HEK293 (cell line): ENCODE data around the gene AHCY.

Experiments used
- CTCF ChIA-PET: fragments of 350-600 bp; formaldehyde crosslinking; extraction: SDS; loops from one replicate; lab custom pipeline; 2021; ENCODE audit warnings: antibody characterized with exemption; lab: Yijun Ruan, JAX
- POLR2A ChIA-PET: fragments of 300-600 bp; formaldehyde crosslinking; extraction: SDS; loops from one replicate; lab custom pipeline; 2020; ENCODE audit warnings: antibody characterized with exemption, inconsistent platforms; lab: Yijun Ruan, JAX
- H3K27ac ChIP-seq: fragments of 200-500 bp; sonication (Bioruptor generic); 2 replicates; pipeline ENCODE4 v1.5.1; 2014; ENCODE audit warnings: low read depth, low read length, control low read depth, inconsistent platforms; ENCODE audit errors: extremely low read depth
- H3K36me3 ChIP-seq, 2 experiments: fragments of 200-500 bp in 1 of 2; sonication (Bioruptor generic) in 1 of 2; 1 replicate in 1 of 2; 2 replicates in 1 of 2; pipeline ENCODE4 v1.5.1; 2014 to 2017; ENCODE audit warnings: inconsistent platforms in 2 of 2, low read length in 2 of 2; ENCODE audit not compliant: control insufficient read depth in 2 of 2, insufficient read depth in 1 of 2
- H3K4me1 ChIP-seq: fragments of 200-500 bp; sonication (Bioruptor generic); 2 replicates; pipeline ENCODE4 v1.5.1; 2014; ENCODE audit warnings: mild to moderate bottlenecking, low read length, inconsistent platforms; ENCODE audit not compliant: control insufficient read depth, insufficient read depth
- H3K4me3 ChIP-seq: 2 replicates; pipeline ENCODE4 v1.5.1; 2011; ENCODE audit warnings: low read depth, mild to moderate bottlenecking, control low read depth, low read length, moderate library complexity
- H3K9me3 ChIP-seq: fragments of 200-500 bp; sonication (Bioruptor generic); 2 replicates; pipeline ENCODE4 v1.5.1; 2014; ENCODE audit warnings: low read depth, low read length, inconsistent platforms; ENCODE audit not compliant: control insufficient read depth, insufficient read depth
- BCL11B ChIP-seq: fragments of 450-650 bp; formaldehyde crosslinking; IDR thresholded peaks from 2 replicates; pipeline ENCODE4 v1.5.1; 2016; ENCODE audit warnings: low read depth, missing biosample characterization, missing genetic modification characterization
- MEIS1 ChIP-seq: sonication (generic); formaldehyde crosslinking; IDR thresholded peaks from 2 replicates; pipeline ENCODE4 v1.8.1; 2022; ENCODE audit warnings: missing genetic modification reagents, mild to moderate bottlenecking, borderline replicate concordance
- MYNN ChIP-seq: fragments of 450-650 bp; formaldehyde crosslinking; IDR thresholded peaks from 2 replicates; pipeline ENCODE4 v1.5.1; 2016; ENCODE audit warnings: missing biosample characterization, missing genetic modification characterization, borderline replicate concordance
- SETDB1 ChIP-seq: IDR thresholded peaks from one replicate; pipeline ENCODE4 v1.6.1; 2017; ENCODE audit warnings: mild to moderate bottlenecking, low read length, moderate library complexity, mixed read lengths; ENCODE audit not compliant: insufficient read length
- SP3 ChIP-seq: fragments of 450-650 bp; formaldehyde crosslinking; IDR thresholded peaks from 2 replicates; pipeline ENCODE4 v1.5.1; 2016; ENCODE audit warnings: missing biosample characterization, missing genetic modification characterization
- TCF7L2 ChIP-seq: IDR thresholded peaks from 2 replicates; pipeline ENCODE4 v1.6.1; 2011; ENCODE audit warnings: low read depth, mild to moderate bottlenecking, inconsistent platforms, low read length, moderate library complexity, borderline replicate concordance
- ZBTB17 ChIP-seq: fragments of 450-650 bp; formaldehyde crosslinking; IDR thresholded peaks from 2 replicates; pipeline ENCODE4 v1.5.1; 2016; ENCODE audit warnings: missing biosample characterization, missing genetic modification characterization
- ZBTB21 ChIP-seq: fragments of 450-650 bp; formaldehyde crosslinking; IDR thresholded peaks from 2 replicates; pipeline ENCODE4 v1.5.1; 2017; ENCODE audit warnings: missing biosample characterization, missing genetic modification characterization
- ZBTB6 ChIP-seq: fragments of 450-650 bp; formaldehyde crosslinking; IDR thresholded peaks from 2 replicates; pipeline ENCODE4 v1.5.1; 2017; ENCODE audit warnings: missing biosample characterization, missing genetic modification characterization
- ZIC2 ChIP-seq: fragments of 450-650 bp; formaldehyde crosslinking; IDR thresholded peaks from 2 replicates; pipeline ENCODE4 v1.5.1; 2016; ENCODE audit warnings: missing biosample characterization, missing genetic modification characterization
- ZNF146 ChIP-seq: fragments of 450-650 bp; formaldehyde crosslinking; IDR thresholded peaks from 2 replicates; pipeline ENCODE4 v1.5.1; 2016; ENCODE audit warnings: missing biosample characterization, missing genetic modification characterization
- ZNF169 ChIP-seq: fragments of 450-650 bp; formaldehyde crosslinking; IDR thresholded peaks from 2 replicates; pipeline ENCODE4 v1.5.1; 2016; ENCODE audit warnings: missing biosample characterization, missing genetic modification characterization
- ZNF214 ChIP-seq: fragments of 450-650 bp; formaldehyde crosslinking; IDR thresholded peaks from 2 replicates; pipeline ENCODE4 v1.5.1; 2017; ENCODE audit warnings: missing biosample characterization, mild to moderate bottlenecking, missing genetic modification characterization, borderline replicate concordance
- ZNF274 ChIP-seq, 2 experiments: fragments of 200-500 bp in 1 of 2; fragments of 450-650 bp in 1 of 2; sonication (Bioruptor generic) in 1 of 2; formaldehyde crosslinking in 1 of 2; IDR thresholded peaks; 2 replicates each; pipeline versions ENCODE4 v1.5.1 to v1.6.1; 2014 to 2016; ENCODE audit warnings: borderline replicate concordance in 1 of 2, inconsistent platforms in 1 of 2, low read length in 1 of 2, missing biosample characterization in 1 of 2, missing genetic modification characterization in 1 of 2
- ZNF280D ChIP-seq: fragments of 450-650 bp; formaldehyde crosslinking; IDR thresholded peaks from 2 replicates; pipeline ENCODE4 v1.5.1; 2016; ENCODE audit warnings: missing biosample characterization, missing genetic modification characterization
- ZNF341 ChIP-seq: fragments of 450-650 bp; formaldehyde crosslinking; IDR thresholded peaks from 2 replicates; pipeline ENCODE4; 2016; ENCODE audit warnings: low read depth, missing biosample characterization, missing genetic modification characterization
- ZNF362 ChIP-seq: fragments of 450-650 bp; formaldehyde crosslinking; IDR thresholded peaks from 2 replicates; pipeline ENCODE4 v1.5.1; 2016; ENCODE audit warnings: missing biosample characterization, missing genetic modification characterization
- ZNF548 ChIP-seq: fragments of 450-650 bp; formaldehyde crosslinking; IDR thresholded peaks from 2 replicates; pipeline ENCODE4 v1.5.1; 2016; ENCODE audit warnings: missing biosample characterization, missing genetic modification characterization
- ZNF677 ChIP-seq: fragments of 450-650 bp; IDR thresholded peaks from 2 replicates; pipeline ENCODE4 v1.5.0; 2018; ENCODE audit warnings: missing biosample characterization, mild to moderate bottlenecking, missing genetic modification characterization, moderate library complexity
- ZNF791 ChIP-seq: fragments of 450-650 bp; formaldehyde crosslinking; IDR thresholded peaks from 2 replicates; pipeline ENCODE4 v1.5.1; 2016; ENCODE audit warnings: missing biosample characterization, missing genetic modification characterization
- TF ChIP-seq, protein P1 (sequence below): fragments of 450-650 bp; formaldehyde crosslinking; IDR thresholded peaks from 2 replicates; pipeline ENCODE4 v1.5.1; 2016; ENCODE audit warnings: missing biosample characterization, missing genetic modification characterization
- TF ChIP-seq, protein P2 (sequence below): fragments of 450-650 bp; formaldehyde crosslinking; IDR thresholded peaks from 2 replicates; pipeline ENCODE4 v1.5.1; 2016; ENCODE audit warnings: missing biosample characterization, missing genetic modification characterization, borderline replicate concordance

AHCY gene

DNA sequence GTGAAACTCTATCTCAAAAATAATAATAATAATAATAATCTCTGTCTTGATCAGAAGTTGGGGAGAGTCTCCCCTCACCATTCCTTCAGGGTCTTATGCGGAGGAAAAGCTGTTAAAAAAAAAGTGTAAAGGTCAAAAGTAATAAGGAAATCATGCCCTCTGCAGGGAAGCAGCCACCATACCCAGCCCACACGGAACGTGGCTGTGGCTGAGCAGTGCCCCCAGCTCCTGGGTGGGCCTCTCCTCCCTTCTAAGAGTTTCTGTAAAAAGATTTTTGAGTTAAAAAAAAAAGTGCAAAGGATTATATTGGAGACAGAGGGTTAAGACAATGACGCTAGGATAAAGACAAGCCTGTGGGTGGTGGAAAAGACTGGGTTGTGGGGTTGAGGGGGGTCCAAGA, 30.6 kb upstream of the AHCY start (continued):
- TF ChIP-seq, protein P1, sequence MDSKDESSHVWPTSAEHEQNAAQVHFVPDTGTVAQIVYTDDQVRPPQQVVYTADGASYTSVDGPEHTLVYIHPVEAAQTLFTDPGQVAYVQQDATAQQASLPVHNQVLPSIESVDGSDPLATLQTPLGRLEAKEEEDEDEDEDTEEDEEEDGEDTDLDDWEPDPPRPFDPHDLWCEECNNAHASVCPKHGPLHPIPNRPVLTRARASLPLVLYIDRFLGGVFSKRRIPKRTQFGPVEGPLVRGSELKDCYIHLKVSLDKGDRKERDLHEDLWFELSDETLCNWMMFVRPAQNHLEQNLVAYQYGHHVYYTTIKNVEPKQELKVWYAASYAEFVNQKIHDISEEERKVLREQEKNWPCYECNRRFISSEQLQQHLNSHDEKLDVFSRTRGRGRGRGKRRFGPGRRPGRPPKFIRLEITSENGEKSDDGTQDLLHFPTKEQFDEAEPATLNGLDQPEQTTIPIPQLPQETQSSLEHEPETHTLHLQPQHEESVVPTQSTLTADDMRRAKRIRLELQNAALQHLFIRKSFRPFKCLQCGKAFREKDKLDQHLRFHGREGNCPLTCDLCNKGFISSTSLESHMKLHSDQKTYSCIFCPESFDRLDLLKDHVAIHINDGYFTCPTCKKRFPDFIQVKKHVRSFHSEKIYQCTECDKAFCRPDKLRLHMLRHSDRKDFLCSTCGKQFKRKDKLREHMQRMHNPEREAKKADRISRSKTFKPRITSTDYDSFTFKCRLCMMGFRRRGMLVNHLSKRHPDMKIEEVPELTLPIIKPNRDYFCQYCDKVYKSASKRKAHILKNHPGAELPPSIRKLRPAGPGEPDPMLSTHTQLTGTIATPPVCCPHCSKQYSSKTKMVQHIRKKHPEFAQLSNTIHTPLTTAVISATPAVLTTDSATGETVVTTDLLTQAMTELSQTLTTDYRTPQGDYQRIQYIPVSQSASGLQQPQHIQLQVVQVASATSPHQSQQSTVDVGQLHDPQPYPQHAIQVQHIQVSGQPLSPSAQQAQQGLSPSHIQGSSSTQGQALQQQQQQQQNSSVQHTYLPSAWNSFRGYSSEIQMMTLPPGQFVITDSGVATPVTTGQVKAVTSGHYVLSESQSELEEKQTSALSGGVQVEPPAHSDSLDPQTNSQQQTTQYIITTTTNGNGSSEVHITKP (tag by site-specific recombination): no peak

- Histone ChIP-seq H3K4me1 (peaks cover 3% of the 10 kb centered on the region; the same call in 1 of the 2 replicates), H3K27ac (no peak overlapping the region), H3K9me3 (no peaks in the 10 kb centered on the region), H3K4me3 (no peak overlapping the region), H3K36me3 (no peaks in the 10 kb centered on the region)
- POLR2A ChIA-PET: no interaction called here
- CTCF ChIA-PET: interaction anchor here (0.9 to 3.8 kb wide), 2 partner anchors 19 to 20 kb away, joined by 3 to 23 read pairs; no protein-coding TSS in a partner anchor
- TF ChIP-seq ZNF146 (tag by site-specific recombination) (no peak), ZNF791 (no peak), ZNF362 (tag by site-specific recombination) (no peak), ZNF274 (IDR thresholded peaks at IDR 0.05; ENCODE audit: low read length) (no peak), ZNF274 (tag by site-specific recombination; IDR thresholded peaks at IDR 0.05; ENCODE audit: borderline replicate concordance) (no peak), ZNF169 (no peak), BCL11B (tag by site-specific recombination) (no peak)
Observed at GRCh38 chr20:34332262-34332920, 29.2 kb upstream of the AHCY start.

- H3K36me3 ChIP-seq: no peaks in the 10 kb centered on the region
- TF ChIP-seq ZNF280D (tag by site-specific recombination) (no peak), ZNF146 (tag by site-specific recombination) (no peak), ZNF341 (tag by site-specific recombination) (no peak), ZBTB6 (tag by site-specific recombination) (no peak), ZBTB21 (tag by site-specific recombination) (no peak), ZNF677 (no peak), MYNN (tag by site-specific recombination) (no peak), SETDB1 (no peak), ZNF548 (tag by site-specific recombination) (no peak), TCF7L2 (no peak), SP3 (tag by site-specific recombination) (no peak), MEIS1 (no peak), ZIC2 (tag by site-specific recombination) (no peak), ZNF214 (tag by site-specific recombination) (no peak), ZBTB17 (tag by site-specific recombination) (no peak)
- TF ChIP-seq, protein P2, sequence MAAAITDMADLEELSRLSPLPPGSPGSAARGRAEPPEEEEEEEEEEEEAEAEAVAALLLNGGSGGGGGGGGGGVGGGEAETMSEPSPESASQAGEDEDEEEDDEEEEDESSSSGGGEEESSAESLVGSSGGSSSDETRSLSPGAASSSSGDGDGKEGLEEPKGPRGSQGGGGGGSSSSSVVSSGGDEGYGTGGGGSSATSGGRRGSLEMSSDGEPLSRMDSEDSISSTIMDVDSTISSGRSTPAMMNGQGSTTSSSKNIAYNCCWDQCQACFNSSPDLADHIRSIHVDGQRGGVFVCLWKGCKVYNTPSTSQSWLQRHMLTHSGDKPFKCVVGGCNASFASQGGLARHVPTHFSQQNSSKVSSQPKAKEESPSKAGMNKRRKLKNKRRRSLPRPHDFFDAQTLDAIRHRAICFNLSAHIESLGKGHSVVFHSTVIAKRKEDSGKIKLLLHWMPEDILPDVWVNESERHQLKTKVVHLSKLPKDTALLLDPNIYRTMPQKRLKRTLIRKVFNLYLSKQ (tag by site-specific recombination): no peak
- ChIA-PET CTCF (interaction anchor here (0.9 kb wide), 1 partner anchor 19 kb away, joined by 3 read pairs; no protein-coding TSS in a partner anchor), POLR2A (no interaction called here)
- no peaks in the 10 kb centered on the region for H3K9me3 ChIP-seq
- no peak overlapping the region for H3K4me3 ChIP-seq
- no peak overlapping the region for H3K27ac ChIP-seq
- peaks cover 3% of the 10 kb centered on the region; the same call in 1 of the 2 replicates for H3K4me1 ChIP-seq
Observed at GRCh38 chr20:34331838-34332237, 28.7 kb upstream of the AHCY start.
